ENCODE measurements around the gene EMC10. TPM values are rescaled to one million over a fixed set of nuclear protein-coding genes. Genes with fewer than 3 reads are reported as not detected.

EMC10 gene
- total RNA-seq, 2 experiments from 2014 or later, result 39.1 to 44.4 TPM

GRCh38 chr19:50510121-50510670 is 33.9 kb downstream of the EMC10 start:
- ChIA-PET POLR2A (no interaction called here), CTCF (ENCODE audit: unreplicated experiment) (interaction anchor here (0.6 kb wide), 1 partner anchor 124 kb away, joined by 3 read pairs; no protein-coding TSS in a partner anchor)
- TF ChIP-seq EZH2phosphoT487 (IDR thresholded peaks at IDR 0.05; ENCODE audit: borderline replicate concordance, low read depth, low read length) (no peak), CTCF (conservative IDR thresholded peaks at IDR 0.05; ENCODE audit: low read length) (no peak)
- peaks cover 12% of the 10 kb centered on the region for H3K4me1 ChIP-seq (ENCODE audit: insufficient read depth, low read length, poor library complexity, severe bottlenecking)
- H3K9me3 ChIP-seq (ENCODE audit: low read length), result no peaks in the 10 kb centered on the region
- H3K36me3 ChIP-seq (ENCODE audit: insufficient read depth, low read length), result no peaks in the 10 kb centered on the region
- intact Hi-C loops (cut with micrococcal nuclease; ENCODE audit: unreplicated experiment), result no loop called here
- no peaks in the 10 kb centered on the region for H4K20me1 ChIP-seq (ENCODE audit: insufficient read depth, low read length)
- peak overlapping the region; percentile 81 for H3K4me2 ChIP-seq (ENCODE audit: low read length)
- peak overlapping the region; percentile 48; the same call in 1 of the 2 replicates for H2AFZ ChIP-seq (ENCODE audit: low read length)
- no TSS peak for BruUV-seq (replicated peaks)
- no peak overlapping the region for H3K27ac ChIP-seq (ENCODE audit: low read depth, low read length, poor library complexity, severe bottlenecking)
- H3K79me2 ChIP-seq (ENCODE audit: insufficient read depth, low read depth, low read length), result no peaks in the 10 kb centered on the region
- no peak for DNase-seq (ENCODE audit: low spot score)
- peak overlapping the region; percentile 72 for H3K4me3 ChIP-seq (ENCODE audit: low read depth, low read length, poor library complexity, severe bottlenecking)
- no peaks in the 10 kb centered on the region for H3K9me2 ChIP-seq (ENCODE audit: insufficient read depth, low read length)

- peak overlapping the region; percentile 25 for H3K27ac ChIP-seq (ENCODE audit: low read depth, low read length, poor library complexity, severe bottlenecking)
- no peak for DNase-seq (ENCODE audit: low spot score)
- H3K36me3 ChIP-seq (ENCODE audit: insufficient read depth, low read length), result no peaks in the 10 kb centered on the region
- BruUV-seq (replicated peaks), result no TSS peak
- POLR2A ChIA-PET, result no interaction called here
- peak overlapping the region; percentile 81 for H3K4me2 ChIP-seq (ENCODE audit: low read length)
- no peaks in the 10 kb centered on the region for H3K79me2 ChIP-seq (ENCODE audit: insufficient read depth, low read depth, low read length)
- peaks cover 12% of the 10 kb centered on the region for H3K4me1 ChIP-seq (ENCODE audit: insufficient read depth, low read length, poor library complexity, severe bottlenecking)
- CTCF ChIA-PET (ENCODE audit: unreplicated experiment), result no interaction called here
- H2AFZ ChIP-seq (ENCODE audit: low read length), result peak overlapping the region; percentile 48; the same call in 1 of the 2 replicates
- H3K9me3 ChIP-seq (ENCODE audit: low read length), result no peaks in the 10 kb centered on the region
- intact Hi-C loops (cut with micrococcal nuclease; ENCODE audit: unreplicated experiment), result no loop called here
- peak overlapping the region; percentile 72 for H3K4me3 ChIP-seq (ENCODE audit: low read depth, low read length, poor library complexity, severe bottlenecking)
- H3K9me2 ChIP-seq (ENCODE audit: insufficient read depth, low read length), result no peaks in the 10 kb centered on the region
- TF ChIP-seq CTCF (conservative IDR thresholded peaks at IDR 0.05; ENCODE audit: low read length) (no peak), EZH2phosphoT487 (IDR thresholded peaks at IDR 0.05; ENCODE audit: borderline replicate concordance, low read depth, low read length) (no peak)
- H4K20me1 ChIP-seq (ENCODE audit: insufficient read depth, low read length), result no peaks in the 10 kb centered on the region
These were observed 34.4 kb downstream of the EMC10 start for GRCh38 chr19:50510700-50511068.

- CTCF ChIA-PET (ENCODE audit: unreplicated experiment), result no interaction called here
- no TSS peak for BruUV-seq (replicated peaks)
These were observed 34.9 kb downstream of the EMC10 start, which contains the start of gene JOSD2 for GRCh38 chr19:50511069-50511822. JOSD2 (minus strand) TSS chr19:50511191; CDS start chr19:50510431, 760 bp downstream.

More at GRCh38 chr19:50511069-50511822, 34.9 kb downstream of the EMC10 start, which contains the start of gene JOSD2:
- no peaks in the 10 kb centered on the region for H3K79me2 ChIP-seq (ENCODE audit: insufficient read depth, low read depth, low read length)
- POLR2A ChIA-PET, result no interaction called here
- H3K9me2 ChIP-seq (ENCODE audit: insufficient read depth, low read length), result no peaks in the 10 kb centered on the region
- H3K4me3 ChIP-seq (ENCODE audit: low read depth, low read length, poor library complexity, severe bottlenecking), result peak within 1 kb of the TSS; percentile 72
- H3K4me1 ChIP-seq (ENCODE audit: insufficient read depth, low read length, poor library complexity, severe bottlenecking), result peaks cover 12% of the 10 kb centered on the region
- H3K9me3 ChIP-seq (ENCODE audit: low read length), result no peaks in the 10 kb centered on the region
- H3K4me2 ChIP-seq (ENCODE audit: low read length), result peak within 1 kb of the TSS; percentile 81
- peak; percentile 100 for DNase-seq (ENCODE audit: low spot score)
- intact Hi-C loops (cut with micrococcal nuclease; ENCODE audit: unreplicated experiment), result no loop called here
- H3K36me3 ChIP-seq (ENCODE audit: insufficient read depth, low read length), result no peaks in the 10 kb centered on the region
- peak within 1 kb of the TSS; percentile 25 for H3K27ac ChIP-seq (ENCODE audit: low read depth, low read length, poor library complexity, severe bottlenecking)
- TF ChIP-seq EZH2phosphoT487 (IDR thresholded peaks at IDR 0.05; ENCODE audit: borderline replicate concordance, low read depth, low read length) (no peak), CTCF (conservative IDR thresholded peaks at IDR 0.05; ENCODE audit: low read length) (no peak)
- H2AFZ ChIP-seq (ENCODE audit: low read length), result peak within 1 kb of the TSS; percentile 71; the same call in 1 of the 2 replicates
- H4K20me1 ChIP-seq (ENCODE audit: insufficient read depth, low read length), result no peaks in the 10 kb centered on the region
